ENCODE data around the gene KIRREL3.

KIRREL3 gene

DNA sequence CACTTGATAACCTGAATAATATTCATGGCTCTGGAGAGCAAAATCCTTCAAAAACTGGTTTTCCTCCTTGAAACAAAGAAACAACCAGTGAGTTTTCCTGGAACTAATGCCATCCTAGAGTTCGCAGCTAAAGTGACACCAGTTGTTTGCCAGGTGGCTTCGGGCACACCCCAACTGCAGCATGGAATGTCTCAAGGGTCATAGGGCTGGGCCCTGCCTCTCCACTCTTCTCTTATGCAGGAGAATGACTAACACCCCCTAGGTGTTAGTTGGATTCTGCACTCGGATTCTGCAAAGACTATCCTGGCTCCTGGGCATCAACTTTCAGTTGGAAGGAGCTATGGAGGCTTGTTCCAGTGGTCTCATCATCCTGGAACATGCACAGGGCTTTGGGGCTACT lies 98.8 kb downstream of the KIRREL3 start:
- no peak for DNase-seq

DNA sequence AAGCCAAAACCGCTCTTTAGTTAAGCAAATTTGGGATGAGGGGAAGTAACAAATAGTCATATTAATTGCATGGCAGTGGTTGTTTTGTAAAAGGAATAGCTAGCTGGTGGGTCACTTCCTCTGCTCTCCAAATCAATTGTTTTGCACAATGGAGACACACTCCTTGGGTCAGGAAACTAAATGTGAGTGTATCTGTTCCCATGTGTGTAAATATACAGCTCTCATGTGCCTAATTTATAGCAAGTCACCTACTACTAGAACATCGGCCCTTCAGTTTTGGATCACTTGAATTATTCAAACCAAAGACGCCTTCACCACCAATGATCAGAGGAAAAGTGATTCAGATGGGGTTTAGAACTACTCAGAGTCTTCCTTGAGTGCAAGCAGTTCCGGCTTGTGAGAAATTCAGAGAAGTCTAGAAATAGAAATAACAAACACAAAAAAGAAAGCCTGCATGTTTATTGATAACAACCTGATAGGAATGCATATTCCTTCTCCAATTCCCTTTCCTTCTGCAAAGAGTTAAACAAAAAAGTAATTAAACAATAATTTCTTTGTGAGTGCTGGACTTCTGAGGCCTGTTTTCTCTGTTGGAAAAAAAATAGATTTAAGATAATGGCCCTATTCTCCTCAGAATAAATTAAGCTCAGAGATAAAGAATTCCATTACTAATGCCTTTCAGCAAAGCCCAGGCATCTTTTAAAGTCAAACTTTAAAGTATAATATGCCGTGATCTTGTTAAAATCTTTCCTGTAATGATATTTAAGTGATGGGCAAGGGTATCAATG lies 100.4 kb downstream of the KIRREL3 start:
- DNase-seq, result no peak

DNA sequence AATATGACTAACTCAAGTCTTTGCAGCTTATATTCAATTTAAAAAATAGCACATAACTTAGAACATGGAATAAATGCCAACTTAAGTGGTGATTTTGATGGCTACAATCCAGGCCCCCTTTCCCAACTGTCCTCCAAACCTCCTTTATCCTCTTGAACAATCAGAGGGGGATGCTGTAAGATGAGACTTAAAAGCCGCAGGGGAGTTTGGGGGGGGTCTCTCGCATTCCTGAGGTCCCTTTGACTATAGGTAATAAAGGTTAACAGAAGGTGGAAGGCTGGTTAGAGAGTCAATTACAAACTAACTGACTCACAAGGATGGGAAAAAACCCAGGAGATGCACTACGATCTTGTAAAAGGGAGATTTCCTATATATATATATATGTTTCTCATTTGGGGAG lies 101.8 kb downstream of the KIRREL3 start:
- no peak for DNase-seq

DNA sequence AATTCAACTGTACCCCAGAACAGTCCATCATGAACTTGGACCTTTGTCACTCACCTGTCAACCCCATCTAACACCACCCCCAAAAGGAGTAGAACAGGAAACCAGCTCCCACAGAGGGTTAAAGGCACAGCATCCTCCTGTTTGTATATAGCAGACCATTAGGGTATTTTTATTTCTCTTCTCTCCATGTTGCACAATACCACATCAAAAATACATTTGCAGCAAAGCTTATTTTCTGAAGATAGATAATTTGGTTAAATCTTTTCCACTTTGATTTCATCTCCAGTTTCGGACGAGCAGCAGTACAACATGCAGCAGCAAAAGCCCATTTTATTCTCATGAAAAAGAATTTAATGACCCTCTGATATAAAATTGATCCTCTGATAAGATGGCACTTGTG lies 103.1 kb downstream of the KIRREL3 start:
- no peak for DNase-seq

DNA sequence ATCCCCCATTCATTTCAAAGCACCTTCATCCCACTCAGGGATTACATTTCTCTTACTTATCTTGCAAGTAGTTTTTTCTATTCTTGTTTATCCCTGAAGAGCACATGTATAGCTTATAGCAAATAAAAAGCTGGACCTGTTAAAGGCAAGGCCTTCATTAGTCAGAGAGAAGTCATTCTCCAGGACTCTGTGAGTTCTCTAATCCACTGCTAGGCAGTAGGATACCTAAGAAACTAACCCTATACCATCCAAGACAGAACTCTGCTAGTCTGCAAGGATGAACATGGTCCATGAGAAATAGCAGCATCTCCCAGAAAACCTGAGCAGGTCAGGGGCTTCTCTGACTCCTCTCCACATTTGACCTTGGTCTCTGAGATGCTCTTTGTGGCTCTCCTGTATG lies 104.5 kb downstream of the KIRREL3 start:
- no peak for DNase-seq

DNA sequence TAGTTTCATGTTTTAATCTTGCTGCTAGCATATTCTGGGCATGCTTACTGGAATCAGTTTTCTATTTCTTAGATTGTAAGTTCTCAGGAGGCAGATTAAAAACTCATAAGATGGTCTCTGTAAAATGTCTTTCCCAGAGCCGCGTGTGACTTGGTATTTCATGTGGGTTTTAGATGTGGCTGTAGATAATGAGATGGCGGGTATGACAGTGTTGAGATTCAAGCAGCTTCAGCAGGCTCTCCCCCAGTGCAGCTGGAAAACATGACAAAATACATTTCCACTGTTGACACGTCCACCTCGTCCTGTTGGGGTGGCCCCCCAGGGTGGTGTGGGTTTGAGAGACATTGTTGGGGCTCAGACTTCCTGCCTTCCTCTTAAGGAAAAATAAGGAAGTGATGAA lies 106.8 kb downstream of the KIRREL3 start:
- no peak for DNase-seq

DNA sequence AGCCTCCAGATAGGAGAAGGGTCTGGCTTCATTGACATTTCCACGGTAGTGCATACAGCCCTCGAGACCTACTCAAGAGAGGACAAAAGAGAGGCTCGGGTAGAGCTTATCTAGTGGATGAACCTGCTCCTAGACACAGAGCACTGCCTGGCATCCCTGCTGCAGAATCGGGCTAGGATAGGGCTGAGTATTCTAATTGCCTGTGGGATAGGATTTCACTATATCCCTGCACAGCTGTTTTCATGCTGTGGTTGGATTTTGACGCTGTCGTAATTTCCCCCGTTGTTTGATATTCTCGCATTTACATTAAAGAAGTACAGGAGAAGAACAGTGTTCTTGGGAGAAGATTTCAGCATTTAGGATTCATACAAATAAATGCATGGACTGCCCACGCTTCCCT lies 107.8 kb downstream of the KIRREL3 start:
- DNase-seq, result no peak

DNA sequence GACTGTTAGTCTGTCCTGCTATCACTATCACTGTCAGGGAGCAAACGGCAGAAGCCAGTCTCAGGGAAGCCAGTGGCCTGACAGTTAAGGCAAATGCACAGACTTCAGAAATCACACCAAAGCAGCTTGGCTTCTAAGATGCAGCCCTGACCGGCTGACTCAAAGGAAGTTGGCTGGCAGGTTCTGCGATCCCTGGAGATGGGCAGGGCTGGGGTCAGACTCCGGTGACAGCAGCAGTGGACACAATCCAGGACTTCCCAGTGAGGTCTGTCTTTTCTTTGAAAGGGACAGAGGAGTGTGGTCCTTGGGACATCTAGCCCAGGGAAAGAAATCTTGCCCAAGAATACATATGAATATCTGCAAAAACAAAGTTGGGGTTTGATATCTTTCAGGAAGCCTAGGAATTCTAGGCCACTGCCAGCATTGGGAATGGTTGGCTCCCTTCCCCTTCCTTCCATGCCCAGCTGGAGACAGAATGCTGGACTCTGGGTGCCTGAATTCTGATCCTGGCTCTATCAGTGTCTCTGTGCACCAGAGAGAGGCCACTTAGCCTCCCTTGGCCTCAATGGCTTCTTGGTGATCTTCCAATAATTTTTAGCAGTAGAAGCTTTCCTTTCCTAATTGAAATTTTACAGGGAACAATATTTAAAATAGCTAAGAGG lies 108.9 kb downstream of the KIRREL3 start:
- no peak for DNase-seq

DNA sequence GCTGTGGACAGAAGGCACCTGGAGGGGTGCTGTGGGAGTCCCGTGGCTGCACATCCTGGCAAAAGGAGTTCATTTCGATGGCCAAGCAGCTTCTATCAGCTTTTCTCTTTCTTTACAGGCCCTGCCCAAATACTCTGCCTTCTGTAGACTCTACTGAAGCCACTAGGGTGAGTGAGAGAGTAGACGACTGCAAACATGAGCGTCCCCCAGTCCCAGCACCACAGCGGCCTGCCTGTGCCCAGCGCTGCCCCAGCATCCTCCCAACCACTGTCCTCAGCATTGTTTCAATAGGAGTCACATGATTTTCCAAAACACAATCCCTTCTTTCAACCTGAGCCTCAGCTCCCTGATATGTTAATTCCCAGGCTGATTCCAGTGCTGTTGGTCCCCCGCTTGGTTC lies 110.0 kb downstream of the KIRREL3 start:
- no peak for DNase-seq

DNA sequence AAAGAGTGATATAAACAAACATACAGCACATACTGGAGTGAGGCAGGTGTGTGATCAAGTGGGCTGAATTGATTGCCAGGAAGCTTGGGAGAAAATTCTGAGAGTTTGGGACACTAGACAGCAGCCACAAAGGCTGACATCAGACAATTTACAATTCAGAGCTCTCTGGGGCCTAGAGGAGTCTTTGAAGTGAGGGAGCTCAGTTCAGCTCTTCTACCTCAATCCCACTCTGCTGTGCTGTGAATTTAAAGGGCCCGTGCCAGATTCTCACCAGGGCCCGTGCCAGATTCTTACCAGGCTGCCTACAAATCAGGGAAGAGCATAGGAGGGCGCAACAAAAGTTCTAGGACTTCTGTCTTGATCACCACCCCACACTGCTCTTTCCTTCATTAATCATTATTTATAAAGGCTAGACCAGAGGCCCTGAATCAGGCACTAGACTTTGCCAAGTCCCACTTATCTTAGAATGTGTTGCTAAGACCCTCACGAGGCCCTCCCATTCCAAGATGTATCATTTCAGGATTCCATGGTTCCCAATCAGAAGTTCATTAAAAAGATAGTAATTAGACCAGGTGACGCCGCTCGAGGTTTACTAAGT lies 112.4 kb downstream of the KIRREL3 start:
- no peak for DNase-seq

DNA sequence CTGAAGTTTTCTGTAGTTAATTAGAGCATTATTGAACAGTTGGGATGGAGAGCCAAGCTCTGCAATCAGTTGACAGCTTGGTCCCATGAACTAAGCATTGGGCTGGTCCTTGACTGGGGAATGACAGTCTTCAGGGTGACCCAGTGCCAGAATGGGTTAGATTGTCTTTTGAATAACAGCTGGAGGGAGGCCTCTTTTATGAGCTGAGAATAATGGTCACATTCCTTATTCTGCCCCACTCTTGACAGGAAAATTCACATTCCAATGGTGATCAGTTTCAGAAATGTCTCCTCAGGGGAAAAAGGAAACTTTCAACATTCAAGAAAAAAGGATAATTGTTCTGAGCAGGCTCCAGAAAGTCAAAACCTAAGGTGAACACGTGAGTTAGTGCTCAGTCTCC lies 113.9 kb downstream of the KIRREL3 start:
- DNase-seq, result no peak

DNA sequence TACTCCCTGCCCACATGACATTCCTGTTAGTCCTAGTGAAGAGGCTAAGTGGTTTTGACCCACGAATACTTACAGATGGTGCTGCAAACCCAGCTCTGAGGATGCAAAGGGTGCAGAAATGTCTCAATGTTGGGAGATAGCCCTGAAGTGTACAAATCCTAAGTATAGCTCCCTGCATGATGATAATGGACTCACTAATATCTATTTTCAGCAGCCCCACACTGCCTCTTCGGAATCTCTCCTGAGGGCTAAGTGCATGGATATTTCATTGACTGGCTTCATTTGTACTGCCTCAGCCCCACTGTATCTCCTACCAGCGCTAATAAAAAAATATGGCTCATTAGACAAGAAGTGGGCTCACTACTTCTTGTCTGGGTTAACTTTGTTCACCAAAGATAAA lies 114.5 kb downstream of the KIRREL3 start:
- no peak for DNase-seq

DNA sequence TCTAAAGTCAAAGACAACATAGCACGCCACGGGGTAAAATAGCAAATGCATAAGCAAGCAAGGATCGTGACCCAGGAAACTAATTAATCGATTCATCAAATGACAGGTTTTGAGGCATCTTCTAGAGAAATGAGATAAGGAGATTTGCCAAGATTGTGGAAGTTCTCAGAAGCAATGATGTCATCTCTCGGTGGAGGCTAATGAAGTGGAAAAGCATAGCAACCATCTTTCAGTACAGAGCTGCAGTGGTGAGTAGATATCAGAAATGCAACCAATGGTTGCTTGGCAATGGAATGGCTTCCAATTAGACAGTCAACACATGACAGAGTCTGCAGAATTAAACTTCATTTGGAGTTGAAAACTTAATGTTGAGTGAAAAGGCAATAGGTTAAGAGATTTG lies 116.0 kb downstream of the KIRREL3 start:
- DNase-seq, result no peak

DNA sequence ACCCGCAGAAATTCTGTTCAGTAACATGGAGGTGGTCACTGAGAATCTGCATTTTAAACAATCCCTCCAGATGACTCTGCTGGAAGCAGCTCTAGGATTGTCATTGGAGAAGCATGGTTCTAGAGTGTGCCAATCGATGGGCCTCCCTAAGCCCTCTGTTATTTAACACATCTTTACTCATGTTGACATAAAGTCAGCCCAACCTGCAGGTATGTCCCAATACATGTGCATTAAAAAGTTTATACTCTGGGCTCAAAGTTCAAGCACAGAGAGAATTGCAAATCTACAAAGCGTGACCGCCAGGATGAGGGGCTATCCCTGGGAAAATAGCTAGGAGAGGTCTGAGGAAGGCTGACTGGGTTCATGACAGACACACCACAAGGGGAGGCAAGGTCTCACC lies 116.4 kb downstream of the KIRREL3 start:
- DNase-seq, result no peak

DNA sequence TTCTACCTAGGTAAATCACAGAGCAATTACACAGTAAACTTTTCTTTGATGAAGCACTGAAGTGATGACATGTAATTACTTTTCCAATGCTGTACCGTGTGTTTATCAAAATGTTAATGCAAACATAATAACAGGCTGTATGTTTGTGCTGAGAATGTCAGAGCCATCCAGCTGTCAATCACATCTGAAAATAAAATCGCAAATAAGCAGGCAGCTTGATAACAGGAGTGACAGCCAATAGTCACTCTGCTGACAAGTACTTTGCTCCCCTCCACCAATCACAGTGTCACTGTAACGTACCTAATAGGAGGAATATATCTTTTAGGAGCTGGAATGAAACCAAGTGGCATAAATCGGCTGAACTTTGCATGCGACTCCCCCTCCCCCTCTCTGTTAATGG lies 119.7 kb downstream of the KIRREL3 start:
- DNase-seq, result no peak

DNA sequence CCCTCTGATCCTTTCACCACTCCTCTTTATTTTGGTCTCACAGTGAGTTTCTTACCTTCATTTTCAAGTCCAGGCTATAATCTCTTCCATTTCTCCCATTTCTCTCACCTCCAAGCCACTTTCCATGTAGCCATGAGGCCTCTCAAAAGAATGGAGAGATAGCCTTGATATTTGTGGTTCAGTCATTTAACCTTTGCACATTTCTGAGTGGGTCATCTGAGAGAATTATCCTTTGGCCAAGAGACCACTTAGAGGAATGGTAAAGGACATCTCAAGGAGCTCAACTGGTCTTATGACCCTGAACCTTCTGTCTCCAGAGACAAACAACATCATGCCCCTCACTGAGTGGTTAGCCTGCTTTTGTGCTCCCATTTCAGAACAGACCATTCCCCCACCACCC lies 121.1 kb downstream of the KIRREL3 start:
- DNase-seq, result no peak

DNA sequence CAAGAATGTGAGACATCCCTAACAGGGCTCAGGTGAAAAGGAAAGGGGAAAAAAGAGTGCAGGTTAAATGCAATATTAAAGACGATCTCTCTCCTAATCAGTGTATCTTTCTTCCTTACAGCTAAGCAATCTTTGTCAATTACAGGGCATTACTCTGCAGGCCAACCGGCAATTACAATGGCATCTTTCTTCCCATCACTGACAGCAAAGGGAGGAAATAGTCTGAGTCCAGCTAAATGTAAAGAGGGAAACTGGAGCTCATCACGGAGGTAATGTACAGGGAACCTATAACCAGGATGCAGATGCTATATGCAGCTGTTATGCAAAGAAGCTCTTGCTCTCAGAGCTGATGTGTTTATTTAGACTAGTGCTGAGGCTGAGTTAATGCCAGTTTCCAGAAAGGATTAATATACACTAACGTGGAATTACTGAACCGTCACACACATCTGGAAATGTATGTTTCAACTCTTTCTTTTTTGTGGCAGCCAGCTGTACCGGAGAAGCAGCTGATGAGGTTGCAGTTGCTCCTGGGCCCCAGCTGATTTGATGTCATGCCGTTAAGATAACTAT lies 121.6 kb downstream of the KIRREL3 start:
- no peak for DNase-seq

DNA sequence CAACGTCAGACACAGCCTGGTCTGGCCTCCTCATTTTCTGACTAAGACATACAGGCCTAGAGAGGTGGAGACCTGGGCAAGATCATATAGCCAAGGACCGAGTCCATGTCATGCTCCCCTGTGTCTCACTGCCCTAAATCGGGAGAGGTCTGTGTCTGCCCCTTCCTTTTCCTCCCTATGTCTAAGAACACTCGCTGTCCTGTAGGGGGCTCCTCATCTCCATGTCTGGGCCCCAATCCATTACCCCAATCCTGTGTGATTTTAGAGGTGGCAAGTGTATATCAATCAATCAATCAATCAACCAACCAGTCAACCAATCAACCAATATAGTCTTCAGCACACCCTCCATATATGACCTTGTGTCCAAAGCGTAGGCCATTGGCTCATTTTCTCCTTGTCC lies 125.7 kb downstream of the KIRREL3 start:
- no peak for DNase-seq

DNA sequence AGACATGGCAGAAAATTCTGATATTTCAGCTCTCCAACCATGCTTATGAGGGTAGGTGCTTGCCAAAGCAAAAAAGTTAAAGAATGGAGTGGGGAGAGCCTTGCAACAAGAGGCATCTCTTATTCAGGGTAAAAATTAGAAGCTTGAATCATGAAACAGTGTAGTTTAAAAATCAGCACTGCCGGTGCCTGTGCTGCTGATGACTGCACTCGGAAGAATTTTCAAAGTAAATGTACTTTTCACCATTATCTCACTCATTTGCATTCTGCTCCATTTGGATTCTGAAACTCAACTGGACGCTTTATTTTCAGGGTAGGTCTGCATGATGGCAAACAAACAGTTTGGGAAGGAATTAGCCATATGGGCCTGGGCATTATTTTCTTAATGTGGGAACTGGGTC lies 126.3 kb downstream of the KIRREL3 start:
- DNase-seq, result no peak

DNA sequence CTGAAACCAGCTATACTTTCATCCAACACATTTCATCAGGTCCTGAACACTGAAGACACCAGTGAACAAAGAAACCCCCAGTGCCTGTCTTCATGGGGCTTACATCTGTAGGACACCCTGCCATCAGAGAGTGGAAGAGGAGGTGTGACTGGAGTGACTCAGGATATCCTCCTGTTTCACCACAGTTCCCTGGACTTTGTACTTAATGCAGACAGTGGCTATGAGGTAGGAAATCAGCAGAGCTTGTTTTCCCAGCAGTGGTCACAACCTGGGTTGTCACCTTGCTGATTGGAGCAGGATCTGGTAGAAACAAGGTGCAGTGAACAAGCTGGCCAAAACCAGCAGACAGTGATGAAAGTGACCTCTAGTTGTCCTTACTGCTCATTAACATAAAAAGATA lies 128.8 kb downstream of the KIRREL3 start:
- no peak for DNase-seq

DNA sequence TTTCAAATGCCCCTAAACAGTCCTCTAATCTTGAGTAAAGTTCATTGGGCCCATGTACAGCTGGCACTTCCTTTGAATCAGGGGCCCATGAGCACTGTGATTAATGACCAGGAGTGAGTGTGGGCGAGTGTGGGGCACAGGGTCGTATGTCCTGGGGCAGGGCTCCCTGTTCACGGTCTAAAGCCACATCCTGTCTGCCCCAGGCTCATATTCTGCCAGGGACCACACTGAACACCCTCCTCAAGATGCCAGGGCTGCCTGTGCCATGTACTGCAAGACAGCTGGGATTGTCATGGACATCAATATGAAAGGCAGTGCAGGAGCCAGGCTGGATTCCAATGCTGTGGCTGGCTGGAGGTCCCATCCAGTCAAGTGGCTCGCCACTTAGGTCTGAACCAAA lies 130.5 kb downstream of the KIRREL3 start:
- no peak for DNase-seq

DNA sequence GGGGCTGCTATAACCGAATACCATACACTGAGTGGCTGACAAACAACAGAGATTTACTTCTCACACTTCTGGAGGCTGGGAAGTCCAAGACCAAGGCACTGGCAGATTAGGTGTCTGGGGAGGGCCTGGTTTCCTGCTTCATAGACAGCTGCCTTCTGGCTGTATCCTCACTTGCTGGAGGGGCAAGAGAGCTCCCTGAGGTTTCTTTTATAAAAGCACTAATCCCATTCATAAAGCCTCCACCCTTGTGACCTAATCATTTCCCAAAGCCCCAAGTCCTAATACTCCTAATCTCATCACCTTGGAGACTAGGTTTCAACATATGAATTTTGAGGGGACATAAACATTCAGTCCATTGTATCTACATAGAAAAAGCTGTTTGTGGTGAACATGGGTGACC lies 131.8 kb downstream of the KIRREL3 start:
- DNase-seq, result no peak

DNA sequence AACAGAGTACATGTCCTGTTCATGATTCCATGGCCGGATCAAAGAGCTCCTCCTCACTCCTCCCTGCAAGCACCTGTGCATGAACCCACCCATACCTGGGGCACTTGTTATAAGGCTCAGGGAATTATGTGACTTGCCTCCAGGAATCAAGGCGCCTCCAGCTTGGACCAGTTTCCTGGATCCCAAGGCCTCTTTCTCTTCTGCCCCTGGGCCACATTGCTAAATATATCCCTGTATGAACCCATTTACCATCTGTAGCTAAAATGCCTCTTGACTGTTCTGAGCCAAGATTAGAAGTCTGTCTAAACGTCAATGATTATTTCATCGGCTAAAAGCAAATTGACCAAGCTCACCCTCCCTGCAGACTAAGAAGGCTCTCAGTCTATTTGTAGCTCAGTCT lies 135.6 kb downstream of the KIRREL3 start:
- DNase-seq, result no peak

Measured in NCI-H1694 (cell line).